Measurements from ENCODE around the gene PRND. TPM values are rescaled to one million over a fixed set of nuclear protein-coding genes. Genes with fewer than 3 reads are reported as not detected.

PRND gene
- total and polyA plus RNA-seq, 2 of the 8 experiments (the other 6 are each of a cell fraction or from before 2014, with no cell fraction given), result 0.09 to 0.11 TPM

GRCh38 chr20:4699957-4700356 lies 21.8 kb upstream of the PRND start:
- TF ChIP-seq JUN (IDR thresholded peaks at IDR 0.05; ENCODE audit: low read depth, low read length), result no peak
- no peak overlapping the region for H2AFZ ChIP-seq (ENCODE audit: low read length)
- no peaks in the 10 kb centered on the region for H3K23me2 ChIP-seq (ENCODE audit: low read depth, low read length)
- no peak overlapping the region for H3K4ac ChIP-seq (replicated peaks; ENCODE audit: insufficient read length, low read depth, low read length)
- no peak overlapping the region for H3K18ac ChIP-seq (ENCODE audit: extremely low read depth, low read length)
- H3K4me3 ChIP-seq (ENCODE audit: extremely low read depth in 1 of 4, insufficient read depth in 2 of 4, low read depth in 3 of 4, low read length in 4 of 4), result no peak overlapping the region
- FAIRE-seq, result no peak
- CTCF ChIA-PET (ENCODE audit: partially characterized antibody), result interaction anchor here (0.6 to 1.6 kb wide), 3 partner anchors 10 to 560 kb away, joined by 3 read pairs; no protein-coding TSS in a partner anchor
- H2BK20ac ChIP-seq (ENCODE audit: low read length), result no peak overlapping the region
- no peak overlapping the region for H2BK120ac ChIP-seq (replicated peaks; ENCODE audit: low read depth, low read length)
- H3K4me2 ChIP-seq (ENCODE audit: insufficient read depth in 1 of 2, low read depth in 2 of 2, low read length in 2 of 2), result no peak overlapping the region
- H3K79me2 ChIP-seq (ENCODE audit: control insufficient read depth in 1 of 2, insufficient read depth in 2 of 2, low read length in 2 of 2), result peaks cover 0 to 3% of the 10 kb centered on the region in 2 experiments; a peak in 1 of 4 replicates
- H3K9me3 ChIP-seq (ENCODE audit: insufficient read depth in 2 of 2, low read depth in 1 of 2, low read length in 1 of 2), result no peaks in the 10 kb centered on the region
- H4K5ac ChIP-seq (ENCODE audit: insufficient read length, low read depth, low read length), result no peak overlapping the region
- no peak overlapping the region for H3K9ac ChIP-seq (replicated peaks in 1 of 4; ENCODE audit: extremely low read depth in 1 of 4, low read depth in 3 of 4, low read length in 3 of 4)
- H2AK5ac ChIP-seq (ENCODE audit: low read depth, low read length), result no peak overlapping the region
- H2BK15ac ChIP-seq (ENCODE audit: low read length), result no peak overlapping the region
- POLR2A ChIA-PET (ENCODE audit: partially characterized antibody), result interaction anchor here (2.1 kb wide), 1 partner anchor 10 kb away, joined by 10 read pairs; no protein-coding TSS in a partner anchor
- peaks cover 4% of the 10 kb centered on the region; the same call in 1 of the 2 replicates for H3K79me1 ChIP-seq (ENCODE audit: low read depth, low read length)
- H3K27me3 ChIP-seq (replicated peaks in 1 of 4; ENCODE audit: control insufficient read depth in 3 of 4, extremely low read depth in 1 of 4, insufficient read depth in 3 of 4, low read length in 3 of 4), result no peaks in the 10 kb centered on the region
- H2BK5ac ChIP-seq (ENCODE audit: low read depth, low read length), result no peak overlapping the region
- peaks cover 13 to 23% (median 19%) of the 10 kb centered on the region in 4 experiments for H3K4me1 ChIP-seq (replicated peaks in 1 of 4; ENCODE audit: control insufficient read depth in 3 of 4, insufficient read depth in 4 of 4, low read length in 3 of 4)
- no peak for DNase-seq (ENCODE audit: low read depth in 1 of 2, low spot score in 2 of 2)
- no peak overlapping the region for H4K91ac ChIP-seq (replicated peaks; ENCODE audit: insufficient read length, low read length)
- no peak overlapping the region for H3K56ac ChIP-seq (replicated peaks; ENCODE audit: insufficient read length, low read depth, low read length)
- 97% methylated on average over 3 of the region's 3 CpGs; no CpG with 5 or more reads in 1 of the 2 experiments for WGBS, 2 experiments (ENCODE audit: extremely low coverage in 1 of 2, insufficient coverage in 1 of 2, insufficient read length in 1 of 2, insufficient replicate concordance in 2 of 2, low coverage in 1 of 2, low lambda C conversion rate in 2 of 2, missing lambda C conversion rate in 1 of 2)
- H4K8ac ChIP-seq (ENCODE audit: extremely low read depth, insufficient read depth, low read length), result no peak overlapping the region
- H4K20me1 ChIP-seq (replicated peaks in 1 of 2; ENCODE audit: control insufficient read depth in 1 of 2, insufficient read depth in 2 of 2, low read length in 2 of 2), result no peaks in the 10 kb centered on the region
- H3K27ac ChIP-seq (ENCODE audit: low read depth, low read length), result no peak overlapping the region
- H3K36me3 ChIP-seq (ENCODE audit: control insufficient read depth in 2 of 4, insufficient read depth in 4 of 4, low read length in 3 of 4), result peaks cover 0 to 5% (median 2%) of the 10 kb centered on the region in 4 experiments; a peak in 3 of 8 replicates
- H3K14ac ChIP-seq (ENCODE audit: insufficient read length), result no peak overlapping the region
- H3K23ac ChIP-seq (ENCODE audit: insufficient read length), result no peak overlapping the region
- H2BK12ac ChIP-seq (ENCODE audit: low read depth, low read length), result peak overlapping the region; percentile 22; the same call in 1 of the 2 replicates
